Natural killer cell (primary cell): ENCODE measurements around the gene DOCK9. TPM values are rescaled to one million over a fixed set of nuclear protein-coding genes. Genes with fewer than 3 reads are reported as not detected.

Experiments used
- ATAC-seq, 3 donors: fragments of 150-1000 bp in 2 of 3; fragments of 200-7000 bp in 1 of 3; cut with Tn5 transposase; 1 replicate in 1 of 3; 2 replicates in 2 of 3; pipeline ENCODE4 v1.10.0; 2021; ENCODE audit warnings: mild to moderate bottlenecking in 2 of 3, moderate library complexity in 2 of 3
- DNase-seq, 2 donors: peaks; one replicate each; pipeline versions ENCODE4 v3.0.0 to v3.0.0-alpha.2; 2013 to 2021; ENCODE audit warnings: mixed read lengths in 1 of 2
- H3K27ac ChIP-seq: one replicate; pipeline ENCODE4 v1.5.1; 2013; ENCODE audit warnings: mild to moderate bottlenecking, low read length
- H3K27me3 ChIP-seq: one replicate; pipeline ENCODE4 v1.6.1; 2013; ENCODE audit warnings: low read length; ENCODE audit not compliant: control insufficient read depth, insufficient read depth
- H3K36me3 ChIP-seq: one replicate; pipeline ENCODE4 v1.6.1; 2013; ENCODE audit warnings: low read length; ENCODE audit not compliant: control insufficient read depth, insufficient read depth
- H3K4me1 ChIP-seq: one replicate; pipeline ENCODE4 v1.6.1; 2013; ENCODE audit warnings: low read length; ENCODE audit not compliant: control insufficient read depth, insufficient read depth
- H3K4me3 ChIP-seq: one replicate; pipeline ENCODE4 v1.5.1; 2013; ENCODE audit warnings: low read length
- H3K9me3 ChIP-seq: one replicate; pipeline ENCODE4 v1.6.1; 2013; ENCODE audit warnings: low read length; ENCODE audit not compliant: control insufficient read depth, insufficient read depth
- H3K27ac Mint-ChIP-seq, 2 donors: one replicate each; pipeline ENCODE4 v1.8.0; 2022; ENCODE audit warnings: mild to moderate bottlenecking in 2 of 2, mixed read lengths in 2 of 2, moderate library complexity in 1 of 2
- H3K27me3 Mint-ChIP-seq, 2 donors: one replicate each; pipeline ENCODE4 v1.8.0; 2022; ENCODE audit warnings: low read depth in 2 of 2, mixed read lengths in 2 of 2
- H3K36me3 Mint-ChIP-seq: one replicate; pipeline ENCODE4 v1.8.0; 2022; ENCODE audit warnings: mixed read lengths
- H3K4me1 Mint-ChIP-seq, 2 donors: one replicate each; pipeline ENCODE4 v1.8.0; 2022; ENCODE audit warnings: mixed read lengths in 2 of 2
- H3K4me3 Mint-ChIP-seq: one replicate; pipeline ENCODE4 v1.8.0; 2022; ENCODE audit warnings: mild to moderate bottlenecking, moderate library complexity, mixed read lengths
- H3K9me3 Mint-ChIP-seq, 2 donors: one replicate each; pipeline ENCODE4 v1.8.0; 2022; ENCODE audit warnings: mixed read lengths in 2 of 2
- CTCF ChIP-seq: fragments of 200-600 bp; IDR thresholded peaks from one replicate; pipeline ENCODE4 v1.8.0; 2022; ENCODE audit warnings: antibody characterized with exemption
- WGBS: methylation state at CpG from one replicate; pipeline ENCODE4 v1.1.7; 2013; ENCODE audit warnings: missing lambda C conversion rate; ENCODE audit not compliant: insufficient coverage; 5-methylcytosine and 5-hydroxymethylcytosine counted together
- intact Hi-C: fragments of 100-400 bp; cut with micrococcal nuclease; formaldehyde crosslinking; loops from one replicate; pipeline ENCODE4 v1.14.2; 2022
- total RNA-seq, 4 donors: library from RNA; stranded (reverse); fragments of 120-200 nt in 1 of 4; gene quantifications; one replicate each; pipeline versions ENCODE4 v1.2.3 to v1.2.4, GENCODE V29; 2013 to 2022

Gene DOCK9
- total RNA-seq, 3 donors from 2014 or later (not counting 1 experiment from before 2014, with no cell fraction given), result 31.5 to 42.5 (median 40.9) TPM

DNA sequence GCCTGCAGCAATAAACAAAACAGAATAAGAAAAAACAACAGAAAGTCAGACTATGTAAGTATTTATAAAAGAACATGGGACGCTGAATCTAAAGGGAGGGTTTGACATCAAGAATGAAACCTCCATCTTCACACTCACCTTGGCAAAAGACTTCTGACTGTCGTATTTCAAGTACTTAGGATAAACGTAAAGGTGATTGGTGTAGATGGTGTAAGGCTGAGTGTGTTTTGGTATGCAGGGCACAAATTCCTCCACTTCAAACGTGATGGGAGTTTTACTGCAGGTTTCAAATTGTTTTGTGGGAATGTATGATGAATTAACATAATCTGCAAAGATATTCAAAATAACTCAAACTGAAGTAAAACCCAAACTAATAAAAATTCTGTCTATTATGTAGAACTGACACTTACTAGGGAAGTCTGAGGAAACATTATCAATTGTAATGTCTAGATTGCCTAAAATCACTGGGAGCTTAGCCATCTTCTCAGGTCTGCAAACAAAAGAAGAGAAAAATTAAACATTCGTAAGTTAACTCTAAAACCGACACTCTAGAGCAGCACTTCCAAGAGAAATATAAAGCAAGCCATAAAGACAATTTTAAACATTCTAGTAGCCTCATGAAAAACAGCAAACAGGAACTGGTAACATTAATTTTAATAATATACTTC is 89.5 kb downstream of the DOCK9 start:
- Histone ChIP-seq H3K27ac (no peak overlapping the region), H3K27me3 (no peaks in the 10 kb centered on the region), H3K36me3 (peaks cover 35% of the 10 kb centered on the region), H3K4me1 (no peaks in the 10 kb centered on the region), H3K4me3 (no peak overlapping the region), H3K9me3 (no peaks in the 10 kb centered on the region)
- no peak overlapping the region for H3K4me3 Mint-ChIP-seq
- ATAC-seq, result no peak
- no peak for TF ChIP-seq CTCF
- H3K27ac Mint-ChIP-seq, result no peak overlapping the region
- DNase-seq, result no peak
- no peaks in the 10 kb centered on the region for H3K9me3 Mint-ChIP-seq
- H3K36me3 Mint-ChIP-seq, result peaks cover 45% of the 10 kb centered on the region
- 97% methylated on average over 3 of the region's 6 CpGs for WGBS
- H3K4me1 Mint-ChIP-seq, result no peaks in the 10 kb centered on the region
- intact Hi-C loops, result no loop called here
- no peaks in the 10 kb centered on the region for H3K27me3 Mint-ChIP-seq

DNA sequence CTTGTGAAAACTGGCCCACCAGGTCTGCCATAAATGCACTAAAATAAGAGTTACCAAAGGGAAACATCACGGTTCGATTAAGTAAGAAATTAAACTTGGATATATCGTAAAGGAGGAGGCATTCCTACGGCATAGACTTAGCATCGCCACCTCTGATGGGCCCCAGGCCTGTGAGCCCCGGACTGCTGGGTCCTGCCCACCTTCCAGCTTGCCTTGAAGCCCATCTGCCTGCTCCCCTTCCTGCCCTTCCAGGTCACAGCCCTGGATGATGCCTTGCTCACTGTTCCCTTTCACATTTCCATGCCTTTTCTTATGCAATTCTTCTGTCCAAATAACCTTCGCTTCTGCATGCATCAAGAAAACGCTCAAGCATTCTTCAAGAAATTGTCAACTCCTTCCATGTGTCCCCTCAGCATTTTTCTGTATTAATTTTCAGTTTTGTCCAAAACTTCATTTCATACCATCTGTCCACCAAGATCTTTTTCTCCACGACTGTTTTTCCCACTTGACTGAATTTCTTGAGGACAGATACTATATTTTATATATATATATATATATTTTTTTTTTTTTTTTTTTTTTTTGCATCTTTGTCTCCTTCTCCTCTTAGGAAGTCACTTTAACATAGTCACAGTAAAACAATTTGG is 91.2 kb downstream of the DOCK9 start:
- no peak overlapping the region for H3K4me3 ChIP-seq
- no peaks in the 10 kb centered on the region for H3K9me3 ChIP-seq
- Mint-ChIP-seq H3K27ac (no peak overlapping the region), H3K4me3 (no peak overlapping the region), H3K27me3 (no peaks in the 10 kb centered on the region), H3K4me1 (no peaks in the 10 kb centered on the region), H3K36me3 (peaks cover 44% of the 10 kb centered on the region), H3K9me3 (no peaks in the 10 kb centered on the region)
- no peak for ATAC-seq
- H3K36me3 ChIP-seq, result peaks cover 47% of the 10 kb centered on the region
- no peak for TF ChIP-seq CTCF
- no peaks in the 10 kb centered on the region for H3K27me3 ChIP-seq
- no peak for DNase-seq
- no peaks in the 10 kb centered on the region for H3K4me1 ChIP-seq
- intact Hi-C loops, result no loop called here
- 97% methylated on average over 8 of the region's 9 CpGs for WGBS
- no peak overlapping the region for H3K27ac ChIP-seq

DNA sequence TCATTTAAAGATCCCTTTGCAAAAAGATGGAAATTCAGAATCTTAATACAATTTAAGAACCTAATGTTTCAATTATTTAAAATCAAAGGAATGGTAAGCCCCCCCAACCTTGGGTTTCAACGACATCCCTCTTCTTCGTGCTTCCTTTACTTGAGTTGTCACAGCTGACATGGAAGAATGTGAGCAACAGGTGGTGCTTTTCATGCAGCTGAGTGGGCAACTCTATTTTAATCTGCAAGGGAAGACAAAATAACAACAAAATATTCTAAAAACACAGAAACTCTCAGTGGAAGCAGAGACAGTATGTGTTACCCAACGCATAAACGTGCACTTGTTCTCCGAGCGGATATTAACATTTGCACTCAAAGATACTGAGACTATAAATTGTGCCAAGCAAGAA is 92.3 kb downstream of the DOCK9 start:
- no peak overlapping the region for H3K27ac Mint-ChIP-seq
- Histone ChIP-seq H3K4me1 (no peaks in the 10 kb centered on the region), H3K4me3 (no peak overlapping the region), H3K27ac (no peak overlapping the region), H3K27me3 (no peaks in the 10 kb centered on the region), H3K36me3 (peaks cover 58% of the 10 kb centered on the region), H3K9me3 (no peaks in the 10 kb centered on the region)
- no peak overlapping the region for H3K4me3 Mint-ChIP-seq
- ATAC-seq (no peak), DNase-seq (no peak)
- H3K36me3 Mint-ChIP-seq, result peaks cover 51% of the 10 kb centered on the region
- H3K4me1 Mint-ChIP-seq, result no peaks in the 10 kb centered on the region
- WGBS, result 94% methylated on average over 6 of the region's 6 CpGs
- TF ChIP-seq CTCF, result no peak
- intact Hi-C loops, result no loop called here
- no peaks in the 10 kb centered on the region for H3K9me3 Mint-ChIP-seq
- no peaks in the 10 kb centered on the region for H3K27me3 Mint-ChIP-seq

DNA sequence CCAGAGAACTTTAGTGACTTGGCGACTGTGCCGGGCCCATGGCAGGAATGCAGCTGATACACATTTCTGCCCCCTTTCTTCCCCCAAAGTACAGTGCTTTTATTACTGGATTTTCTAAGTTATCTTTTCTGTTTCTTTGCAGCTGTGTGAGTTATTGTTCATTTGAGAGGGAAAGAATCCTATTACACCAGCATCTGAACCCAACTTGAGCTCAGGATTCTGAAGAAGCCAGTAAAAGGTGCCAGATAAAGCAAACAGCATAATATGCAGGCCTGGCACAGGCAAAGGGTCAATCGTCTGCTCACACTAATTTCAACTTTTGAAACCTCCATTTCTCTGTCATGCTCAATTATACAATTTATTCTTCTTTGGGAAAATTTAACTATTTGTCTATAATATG is 93.9 kb downstream of the DOCK9 start:
- H3K27me3 Mint-ChIP-seq, result no peaks in the 10 kb centered on the region
- 50% methylated on average over 2 of the region's 3 CpGs for WGBS
- H3K9me3 Mint-ChIP-seq, result no peaks in the 10 kb centered on the region
- H3K9me3 ChIP-seq, result no peaks in the 10 kb centered on the region
- no peaks in the 10 kb centered on the region for H3K4me1 ChIP-seq
- peaks cover 68% of the 10 kb centered on the region for H3K36me3 ChIP-seq
- H3K4me1 Mint-ChIP-seq, result no peaks in the 10 kb centered on the region
- no peak overlapping the region for H3K27ac Mint-ChIP-seq
- no peak overlapping the region for H3K4me3 ChIP-seq
- H3K36me3 Mint-ChIP-seq, result peaks cover 56% of the 10 kb centered on the region
- H3K27me3 ChIP-seq, result no peaks in the 10 kb centered on the region
- ATAC-seq, result no peak
- H3K27ac ChIP-seq, result no peak overlapping the region
- no peak overlapping the region for H3K4me3 Mint-ChIP-seq
- no peak for TF ChIP-seq CTCF
- no peak for DNase-seq
- intact Hi-C loops, result no loop called here
